ENCODE results near the gene CFAP74. TPM values are rescaled to one million over a fixed set of nuclear protein-coding genes. Genes with fewer than 3 reads are reported as not detected.

Gene CFAP74
- total RNA-seq, 2 donors from 2014 or later: under 0.01 TPM; not detected in 1

DNA sequence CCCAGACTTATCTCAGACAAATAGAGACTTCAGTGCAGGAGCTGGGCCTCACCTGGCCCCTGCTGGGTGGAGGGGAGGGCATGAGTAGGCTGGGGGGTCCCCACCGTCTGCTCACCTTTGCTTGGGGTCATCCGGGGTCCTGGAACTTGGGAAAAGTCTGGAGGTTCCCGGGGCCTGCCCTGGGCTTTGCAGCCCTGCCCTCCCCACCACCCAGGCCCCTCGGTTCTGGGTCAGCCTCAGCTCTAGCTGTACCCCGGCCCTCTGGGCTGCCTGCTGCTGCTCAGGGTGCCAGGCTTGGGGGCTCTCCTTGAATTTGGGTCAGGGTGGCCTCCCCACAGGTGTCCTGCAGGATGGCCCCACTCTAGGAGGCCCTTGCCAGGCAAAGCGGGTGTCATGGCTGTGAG, 82.1 kb downstream of the CFAP74 start:
- no peak for TF ChIP-seq POLR2A (IDR thresholded peaks at IDR 0.05)
- TF ChIP-seq, protein P1, sequence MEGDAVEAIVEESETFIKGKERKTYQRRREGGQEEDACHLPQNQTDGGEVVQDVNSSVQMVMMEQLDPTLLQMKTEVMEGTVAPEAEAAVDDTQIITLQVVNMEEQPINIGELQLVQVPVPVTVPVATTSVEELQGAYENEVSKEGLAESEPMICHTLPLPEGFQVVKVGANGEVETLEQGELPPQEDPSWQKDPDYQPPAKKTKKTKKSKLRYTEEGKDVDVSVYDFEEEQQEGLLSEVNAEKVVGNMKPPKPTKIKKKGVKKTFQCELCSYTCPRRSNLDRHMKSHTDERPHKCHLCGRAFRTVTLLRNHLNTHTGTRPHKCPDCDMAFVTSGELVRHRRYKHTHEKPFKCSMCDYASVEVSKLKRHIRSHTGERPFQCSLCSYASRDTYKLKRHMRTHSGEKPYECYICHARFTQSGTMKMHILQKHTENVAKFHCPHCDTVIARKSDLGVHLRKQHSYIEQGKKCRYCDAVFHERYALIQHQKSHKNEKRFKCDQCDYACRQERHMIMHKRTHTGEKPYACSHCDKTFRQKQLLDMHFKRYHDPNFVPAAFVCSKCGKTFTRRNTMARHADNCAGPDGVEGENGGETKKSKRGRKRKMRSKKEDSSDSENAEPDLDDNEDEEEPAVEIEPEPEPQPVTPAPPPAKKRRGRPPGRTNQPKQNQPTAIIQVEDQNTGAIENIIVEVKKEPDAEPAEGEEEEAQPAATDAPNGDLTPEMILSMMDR (IDR thresholded peaks at IDR 0.05): no peak
- Histone ChIP-seq H3K27me3 (no peaks in the 10 kb centered on the region), H3K4me1 (peaks cover 30% of the 10 kb centered on the region), H3K27ac (no peak overlapping the region), H3K9me3 (no peaks in the 10 kb centered on the region), H3K36me3 (replicated peaks in 1 of 2; ENCODE audit: insufficient read depth in 1 of 2, low read depth in 2 of 2) (no peaks in the 10 kb centered on the region), H3K4me3 (no peak overlapping the region)
- 81 to 92% methylated on average over 3 to 6 of the region's 6 CpGs for WGBS, 2 donors
- intact Hi-C loops (cut with DNase I): no loop called here
- ATAC-seq (no peak), DNase-seq (no peak)

DNA sequence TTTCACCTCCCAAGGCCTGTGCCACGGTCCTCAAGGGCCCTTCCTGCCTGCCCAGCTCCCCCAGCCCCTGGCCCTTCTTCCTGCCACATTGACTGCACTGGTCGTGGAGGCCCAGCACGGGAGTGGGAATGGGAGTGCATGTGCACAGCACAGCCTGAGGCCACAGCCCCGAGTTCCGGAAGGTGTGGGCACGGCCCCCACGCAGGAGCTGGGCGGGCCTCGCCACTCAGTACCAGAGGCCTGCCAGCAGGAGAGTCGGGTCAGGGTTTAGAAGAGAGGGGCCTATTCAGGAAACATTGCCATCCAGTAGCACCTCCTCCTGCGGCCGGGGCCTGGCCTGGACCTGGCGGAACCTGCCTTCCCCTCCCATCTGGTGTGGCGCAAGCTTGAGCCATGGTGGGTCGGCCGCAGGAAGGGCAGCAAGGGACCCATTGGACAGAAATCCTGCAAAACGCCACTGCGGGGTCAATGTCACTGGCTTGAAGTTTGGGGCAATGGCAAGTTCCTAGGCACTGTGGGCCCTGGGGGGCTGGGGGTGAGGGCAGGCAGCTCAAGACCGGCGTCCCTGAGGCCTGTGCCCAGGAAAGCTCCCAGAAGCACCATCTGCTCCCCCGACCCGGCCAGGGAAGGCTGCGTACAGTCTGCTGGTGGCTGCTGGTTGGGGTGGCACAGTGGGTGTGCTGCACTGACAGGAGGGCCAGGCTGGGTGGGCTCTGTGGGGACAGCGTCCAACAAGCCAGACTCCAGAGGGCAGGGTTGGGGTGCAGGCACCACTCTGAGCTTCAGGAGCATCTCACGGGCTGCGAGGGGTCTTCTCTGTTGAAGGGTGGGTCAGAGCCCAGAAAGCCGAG, 82.8 kb downstream of the CFAP74 start:
- Histone ChIP-seq H3K27me3 (no peaks in the 10 kb centered on the region), H3K9me3 (no peaks in the 10 kb centered on the region), H3K36me3 (replicated peaks in 1 of 2; ENCODE audit: insufficient read depth in 1 of 2, low read depth in 2 of 2) (no peaks in the 10 kb centered on the region), H3K4me3 (no peak overlapping the region), H3K4me1 (peaks cover 36% of the 10 kb centered on the region), H3K27ac (no peak overlapping the region)
- DNase-seq: peak in 1 of 4 donors; percentile 27
- TF ChIP-seq, protein P1 (IDR thresholded peaks at IDR 0.05): no peak
- no peak for TF ChIP-seq POLR2A (IDR thresholded peaks at IDR 0.05)
- intact Hi-C loops (cut with DNase I): no loop called here
- 86 to 91% methylated on average over 9 to 27 of the region's 27 CpGs for WGBS, 2 donors
- ATAC-seq: no peak

DNA sequence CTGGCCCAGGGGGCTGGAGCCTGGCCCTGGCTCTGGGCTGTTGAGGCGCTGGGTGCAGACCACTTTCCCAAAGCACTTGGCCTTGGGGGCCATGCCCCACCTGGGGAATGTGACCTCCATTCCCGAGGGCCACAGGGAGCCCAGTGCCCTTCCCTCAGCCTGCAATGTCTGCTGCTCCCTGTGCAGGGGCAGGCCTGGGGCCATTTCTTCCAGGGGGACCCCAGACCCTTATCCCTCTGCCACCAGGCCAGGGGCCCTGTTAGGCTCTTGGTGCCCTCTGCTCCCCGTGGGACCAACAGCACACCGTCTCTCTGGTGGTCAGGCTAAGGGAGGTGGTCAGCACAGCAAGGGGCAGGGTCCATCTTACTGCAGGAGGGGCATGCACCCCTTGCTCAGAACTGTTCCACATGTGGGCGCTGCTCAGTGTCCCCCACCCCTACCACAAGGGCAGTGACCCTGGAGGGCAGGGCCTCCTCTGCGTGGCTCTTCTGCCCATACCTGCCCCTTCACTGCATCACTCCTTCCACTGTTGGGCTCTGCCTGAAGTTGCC, 83.5 kb downstream of the CFAP74 start:
- TF ChIP-seq, protein P1 (IDR thresholded peaks at IDR 0.05): no peak
- no peak for TF ChIP-seq POLR2A (IDR thresholded peaks at IDR 0.05)
- 75 to 86% methylated on average over 2 to 4 of the region's 6 CpGs for WGBS, 2 donors
- peaks cover 43% of the 10 kb centered on the region for H3K4me1 ChIP-seq
- ATAC-seq (no peak), DNase-seq (peak in 1 of 4 donors; percentile 28)
- no peaks in the 10 kb centered on the region for H3K27me3 ChIP-seq
- no peaks in the 10 kb centered on the region for H3K36me3 ChIP-seq (replicated peaks in 1 of 2; ENCODE audit: insufficient read depth in 1 of 2, low read depth in 2 of 2)
- H3K9me3 ChIP-seq: no peaks in the 10 kb centered on the region
- peak overlapping the region; percentile 60 to 96 (median 93) for H3K27ac ChIP-seq
- intact Hi-C loops (cut with DNase I): no loop called here
- no peak overlapping the region for H3K4me3 ChIP-seq

DNA sequence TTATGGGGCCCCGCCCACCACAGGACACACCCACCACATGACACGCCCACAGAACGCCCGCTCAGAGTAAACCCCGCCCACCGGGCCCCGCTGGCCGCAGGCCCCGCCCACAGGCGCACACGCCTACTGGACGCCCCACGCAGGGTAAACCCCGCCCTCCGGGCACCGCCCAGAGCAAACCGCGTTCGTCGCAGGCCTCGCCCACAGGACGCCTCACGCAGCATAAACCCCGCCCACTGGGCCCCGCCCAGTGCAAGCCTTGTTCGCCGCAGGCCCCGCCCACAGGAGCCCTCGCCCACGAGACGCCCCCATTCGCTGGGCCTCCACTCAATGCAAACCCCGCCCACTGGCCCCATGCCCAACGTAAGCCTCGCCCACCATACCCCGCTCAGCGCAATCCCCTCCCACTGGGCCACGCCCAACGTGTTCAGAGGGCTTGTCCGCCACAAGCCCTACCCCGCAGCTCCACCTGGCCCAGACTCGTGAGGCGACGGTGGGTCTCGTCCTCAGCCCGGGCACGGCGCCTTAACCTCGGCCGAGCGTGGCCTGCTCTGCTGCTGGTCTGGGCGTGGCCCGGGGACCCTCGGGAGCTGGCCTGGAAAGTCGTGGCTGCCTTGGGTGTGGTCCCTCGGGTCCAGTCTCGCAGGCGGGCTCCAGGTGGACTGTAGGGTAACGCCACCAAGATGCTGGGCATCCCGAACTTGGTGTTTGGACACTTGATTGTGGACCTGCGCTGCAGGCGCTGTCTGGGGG, 84.1 kb downstream of the CFAP74 start:
- H3K4me1 ChIP-seq: peaks cover 50% of the 10 kb centered on the region
- 0 to 9% methylated on average over 4 to 62 of the region's 62 CpGs for WGBS, 2 donors
- intact Hi-C loops (cut with DNase I): no loop called here
- TF ChIP-seq, protein P1 (IDR thresholded peaks at IDR 0.05): no peak
- TF ChIP-seq POLR2A (IDR thresholded peaks at IDR 0.05): no peak
- no peaks in the 10 kb centered on the region for H3K9me3 ChIP-seq
- no peak overlapping the region for H3K4me3 ChIP-seq
- ATAC-seq: peak; percentile 73
- peak overlapping the region; percentile 81 to 96 (median 93) for H3K27ac ChIP-seq
- peak; percentile 100 for DNase-seq
- no peaks in the 10 kb centered on the region for H3K36me3 ChIP-seq (replicated peaks in 1 of 2; ENCODE audit: insufficient read depth in 1 of 2, low read depth in 2 of 2)
- H3K27me3 ChIP-seq: no peaks in the 10 kb centered on the region
